Endothelial cell of umbilical vein (primary cell): ENCODE results near the gene PSMA1. TPM values are rescaled to one million over a fixed set of nuclear protein-coding genes. Genes with fewer than 3 reads are reported as not detected.

Experiments
- BruUV-seq: library from RNA; stranded (reverse); fragments of 400-500 nt; replicated peaks from 2 replicates; lab custom pipeline; 2021; lab: Mats Ljungman, UMichigan
- CTCF ChIA-PET: fragments of 300-600, 350-600 bp; sonication (Branson Sonifier 250); formaldehyde crosslinking; loops from one replicate; lab custom pipeline; 2021; ENCODE audit warnings: antibody characterized with exemption, inconsistent platforms; lab: Charles Lee
- POLR2A ChIA-PET: fragments of 300-600, 350-600 bp; sonication (Branson Sonifier 250); formaldehyde crosslinking; loops from one replicate; lab custom pipeline; 2021; ENCODE audit warnings: antibody characterized with exemption, inconsistent platforms; lab: Charles Lee
- DNase-seq: peaks from one replicate; pipeline ENCODE4 v3.0.0-alpha.2; 2011; ENCODE audit warnings: low read depth, low spot score
- FAIRE-seq: peaks from 2 replicates; lab custom pipeline; 2011; peaks lifted over from hg19 to GRCh38; lab: Jason Lieb, UNC
- H2AFZ ChIP-seq: 2 replicates; pipeline ENCODE4 v1.6.0; 2012; ENCODE audit warnings: low read depth, low read length, control low read depth, inconsistent platforms
- H3K27ac ChIP-seq: 2 replicates; pipeline ENCODE4 v1.5.1; 2011; ENCODE audit warnings: low read depth, mild to moderate bottlenecking, control low read depth, low read length, moderate library complexity; ENCODE audit not compliant: insufficient read depth
- H3K27me3 ChIP-seq, 2 experiments: 2 replicates each; pipeline versions ENCODE4 v1.6.0 to v1.6.1; 2011; ENCODE audit warnings: low read length in 2 of 2, mixed read lengths in 1 of 2; ENCODE audit not compliant: control insufficient read depth in 2 of 2, insufficient read depth in 2 of 2
- H3K36me3 ChIP-seq, 2 experiments: 2 replicates in 1 of 2; 3 replicates in 1 of 2; pipeline ENCODE4 v1.5.1; 2011; ENCODE audit warnings: low read length in 2 of 2, mild to moderate bottlenecking in 1 of 2, moderate library complexity in 1 of 2; ENCODE audit not compliant: control insufficient read depth in 2 of 2, insufficient read depth in 2 of 2; ENCODE audit errors: extremely low read depth in 1 of 2
- H3K4me1 ChIP-seq: 3 replicates; pipeline ENCODE4 v1.5.1; 2011; ENCODE audit warnings: mild to moderate bottlenecking, low read length; ENCODE audit not compliant: control insufficient read depth, insufficient read depth; ENCODE audit errors: extremely low read depth
- H3K4me2 ChIP-seq: 2 replicates; pipeline ENCODE4 v1.6.1; 2011; ENCODE audit warnings: low read length, control low read depth, mixed read lengths; ENCODE audit not compliant: insufficient read depth
- H3K4me3 ChIP-seq, 3 experiments: fragments of 200-600 bp in 1 of 3; sonication (generic), shearing (Covaris generic) in 1 of 3; replicated peaks in 1 of 3; 2 replicates each; pipeline ENCODE4 v1.5.1; 2011 to 2016; ENCODE audit warnings: control low read depth in 3 of 3, low read length in 3 of 3, mild to moderate bottlenecking in 2 of 3, inconsistent platforms in 1 of 3, low read depth in 1 of 3, moderate library complexity in 1 of 3; ENCODE audit not compliant: insufficient read depth in 1 of 3
- H3K79me2 ChIP-seq: 2 replicates; pipeline ENCODE4 v1.6.0; 2012; ENCODE audit warnings: low read length, inconsistent platforms; ENCODE audit not compliant: control insufficient read depth, insufficient read depth
- H3K9ac ChIP-seq: replicated peaks from 2 replicates; pipeline ENCODE3; 2011; ENCODE audit warnings: low read length, control low read depth; ENCODE audit not compliant: insufficient read depth; ENCODE audit errors: extremely low read depth
- H3K9me1 ChIP-seq: replicated peaks from 3 replicates; pipeline ENCODE4 v1.6.0; 2011; ENCODE audit warnings: mild to moderate bottlenecking, low read length; ENCODE audit not compliant: control insufficient read depth, insufficient read depth; ENCODE audit errors: extremely low read depth
- H3K9me3 ChIP-seq: replicated peaks from 2 replicates; pipeline ENCODE4 v1.5.1; 2012; ENCODE audit warnings: low read length, inconsistent platforms; ENCODE audit not compliant: control insufficient read depth, insufficient read depth
- H4K20me1 ChIP-seq: replicated peaks from 2 replicates; pipeline ENCODE3; 2011; ENCODE audit warnings: mild to moderate bottlenecking, low read length; ENCODE audit not compliant: control insufficient read depth, insufficient read depth; ENCODE audit errors: extremely low read depth
- EZH2 ChIP-seq: IDR thresholded peaks from 2 replicates; pipeline ENCODE4 v1.6.1; 2012; ENCODE audit warnings: borderline replicate concordance, low read depth, mild to moderate bottlenecking, moderate library complexity, low read length, inconsistent platforms; ENCODE audit not compliant: severe bottlenecking
- FOS ChIP-seq: IDR thresholded peaks from 2 replicates; pipeline ENCODE4 v1.6.1; 2011; ENCODE audit warnings: mild to moderate bottlenecking, low read length, moderate library complexity, borderline replicate concordance; ENCODE audit not compliant: insufficient read depth
- GATA2 ChIP-seq: IDR thresholded peaks from 2 replicates; pipeline ENCODE4 v1.7.0; 2011; ENCODE audit warnings: low read depth, mild to moderate bottlenecking, moderate library complexity, mixed read lengths, low read length; ENCODE audit not compliant: insufficient read length, insufficient read depth
- JUN ChIP-seq: IDR thresholded peaks from 2 replicates; pipeline ENCODE4 v1.6.1; 2011; ENCODE audit warnings: borderline replicate concordance, low read depth; ENCODE audit not compliant: insufficient read length, insufficient read depth
- MYC ChIP-seq: IDR thresholded peaks from one replicate; pipeline ENCODE4 v1.6.1; 2011; ENCODE audit warnings: mild to moderate bottlenecking, low read depth, low read length
- POLR2A ChIP-seq: IDR thresholded peaks from 2 replicates; pipeline ENCODE4 v1.6.1; 2012; ENCODE audit warnings: low read depth, mild to moderate bottlenecking, control low read depth, low read length
- POLR2AphosphoS5 ChIP-seq: IDR thresholded peaks from 2 replicates; pipeline ENCODE4 v1.6.1; 2012; ENCODE audit warnings: low read depth, mild to moderate bottlenecking, control low read depth, low read length, moderate library complexity; ENCODE audit not compliant: insufficient read depth
- dilution Hi-C: fragments of 300-500 bp; cut with MboI; formaldehyde crosslinking; loops from one replicate; pipeline ENCODE4 v1.15.0; 2019; ENCODE audit warnings: low sequenced_read_pairs; ENCODE audit not compliant: extremely low pct_ligation_motif_present
- intact Hi-C: fragments of 100-400 bp; cut with micrococcal nuclease; formaldehyde crosslinking; loops from one replicate; pipeline ENCODE4 v1.10.0; 2022
- polyA plus RNA-seq, 4 experiments: library from polyadenylated mRNA; depleted of rRNA in 3 of 4; stranded (reverse) in 3 of 4; unstranded in 1 of 4; fragments of >200 nt; gene quantifications; 2 replicates each; pipeline versions ENCODE4 v1.2.1 to v1.2.3, GENCODE V29; 2011 to 2012; ENCODE audit warnings: missing spikeins in 1 of 4
- total RNA-seq: library from RNA; stranded (reverse); gene quantifications from 2 replicates; pipeline ENCODE4 v1.2.3, GENCODE V29; 2021
- TF ChIP-seq, protein P1 (sequence below): IDR thresholded peaks from 2 replicates; pipeline ENCODE4 v1.6.1; 2011; ENCODE audit not compliant: insufficient read depth, insufficient read length
- TF ChIP-seq, protein P2 (sequence below), 2 donors: IDR thresholded peaks; 1 replicate in 1 of 2; 2 replicates in 1 of 2; pipeline ENCODE4 v1.5.1; 2011; ENCODE audit warnings: low read length in 2 of 2, mild to moderate bottlenecking in 2 of 2, moderate library complexity in 2 of 2, control low read depth in 1 of 2, inconsistent platforms in 1 of 2, low read depth in 1 of 2; ENCODE audit not compliant: insufficient read depth in 1 of 2; ENCODE audit errors: extremely low read depth in 1 of 2

Gene PSMA1
- total and polyA plus RNA-seq, 2 donors (not counting 3 experiments of a cell fraction or from before 2014, with no cell fraction given): 194 to 220 TPM

DNA sequence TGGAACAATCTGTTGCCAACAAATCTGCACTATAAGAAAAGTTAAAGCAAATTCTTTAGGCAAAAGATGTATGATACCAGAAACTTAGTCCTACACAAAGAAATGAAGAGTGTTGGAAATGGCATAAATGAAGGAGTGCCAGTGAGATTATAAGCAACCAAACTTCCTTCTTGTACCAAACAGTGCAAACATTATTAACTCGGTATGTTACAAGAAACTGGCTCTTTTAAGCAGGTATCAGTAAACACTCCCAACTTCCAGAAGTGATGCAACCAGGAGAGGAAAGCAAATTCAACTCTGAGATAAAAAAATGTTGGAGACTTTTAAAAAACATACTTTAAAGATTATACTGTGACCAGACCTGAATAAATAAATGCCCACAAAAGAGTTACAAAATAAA, 49.1 kb downstream of the PSMA1 start:
- Histone ChIP-seq H3K79me2 (peaks cover 27% of the 10 kb centered on the region), H3K9ac (no peak overlapping the region), H3K4me3 (no peak overlapping the region), H3K27me3 (no peaks in the 10 kb centered on the region), H3K4me2 (no peak overlapping the region), H3K4me1 (peaks cover 9% of the 10 kb centered on the region), H3K9me1 (no peaks in the 10 kb centered on the region), H3K36me3 (peaks cover 20 to 59% of the 10 kb centered on the region in 2 experiments), H3K9me3 (no peaks in the 10 kb centered on the region), H2AFZ (no peak overlapping the region), H3K27ac (no peak overlapping the region), H4K20me1 (peaks cover 5% of the 10 kb centered on the region)
- dilution Hi-C loops: loop anchor here (25.0 kb wide), 1 partner anchor 184 kb away; no protein-coding TSS in a partner anchor
- DNase-seq: no peak
- no peak for FAIRE-seq
- intact Hi-C loops: no loop called here
- BruUV-seq: no TSS peak
- ChIA-PET POLR2A (no interaction called here), CTCF (interaction anchor here (3.3 kb wide), 1 partner anchor 171 kb away, joined by 11 read pairs; no protein-coding TSS in a partner anchor)
- TF ChIP-seq MYC (no peak), POLR2AphosphoS5 (no peak), EZH2 (no peak), POLR2A (no peak), GATA2 (no peak), JUN (no peak), FOS (no peak)
- TF ChIP-seq, protein P1, sequence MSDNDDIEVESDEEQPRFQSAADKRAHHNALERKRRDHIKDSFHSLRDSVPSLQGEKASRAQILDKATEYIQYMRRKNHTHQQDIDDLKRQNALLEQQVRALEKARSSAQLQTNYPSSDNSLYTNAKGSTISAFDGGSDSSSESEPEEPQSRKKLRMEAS: no peak
- TF ChIP-seq, protein P2, sequence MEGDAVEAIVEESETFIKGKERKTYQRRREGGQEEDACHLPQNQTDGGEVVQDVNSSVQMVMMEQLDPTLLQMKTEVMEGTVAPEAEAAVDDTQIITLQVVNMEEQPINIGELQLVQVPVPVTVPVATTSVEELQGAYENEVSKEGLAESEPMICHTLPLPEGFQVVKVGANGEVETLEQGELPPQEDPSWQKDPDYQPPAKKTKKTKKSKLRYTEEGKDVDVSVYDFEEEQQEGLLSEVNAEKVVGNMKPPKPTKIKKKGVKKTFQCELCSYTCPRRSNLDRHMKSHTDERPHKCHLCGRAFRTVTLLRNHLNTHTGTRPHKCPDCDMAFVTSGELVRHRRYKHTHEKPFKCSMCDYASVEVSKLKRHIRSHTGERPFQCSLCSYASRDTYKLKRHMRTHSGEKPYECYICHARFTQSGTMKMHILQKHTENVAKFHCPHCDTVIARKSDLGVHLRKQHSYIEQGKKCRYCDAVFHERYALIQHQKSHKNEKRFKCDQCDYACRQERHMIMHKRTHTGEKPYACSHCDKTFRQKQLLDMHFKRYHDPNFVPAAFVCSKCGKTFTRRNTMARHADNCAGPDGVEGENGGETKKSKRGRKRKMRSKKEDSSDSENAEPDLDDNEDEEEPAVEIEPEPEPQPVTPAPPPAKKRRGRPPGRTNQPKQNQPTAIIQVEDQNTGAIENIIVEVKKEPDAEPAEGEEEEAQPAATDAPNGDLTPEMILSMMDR (IDR thresholded peaks at IDR 0.05; ENCODE audit: extremely low read depth in 1 of 2, insufficient read depth in 1 of 2, low read depth in 1 of 2, low read length in 2 of 2): no peak
